Measurements from ENCODE around the gene BUB1B. TPM values are rescaled to one million over a fixed set of nuclear protein-coding genes. Genes with fewer than 3 reads are reported as not detected.

Gene BUB1B
- total RNA-seq, 1 donor from 2014 or later: not detected

- Histone ChIP-seq H3K27me3 (no peaks in the 10 kb centered on the region), H3K4me1 (peaks cover 0 to 2% of the 10 kb centered on the region in 2 donors), H3K36me3 (no peaks in the 10 kb centered on the region), H3K4me3 (no peak overlapping the region), H3K9me3 (no peaks in the 10 kb centered on the region), H3K27ac (no peak overlapping the region)
- no peak for DNase-seq (ENCODE audit: low spot score in 2 of 2)
- no peak for TF ChIP-seq CTCF (IDR thresholded peaks at IDR 0.05)
- intact Hi-C loops (cut with DNase I): no loop called here
Observed at GRCh38 chr15:40240619-40241221, 79.9 kb downstream of the BUB1B start.

GRCh38 chr15:40241269-40242212 is 80.7 kb downstream of the BUB1B start:
- Histone ChIP-seq H3K4me1 (peaks cover 0 to 2% of the 10 kb centered on the region in 2 donors), H3K9me3 (no peaks in the 10 kb centered on the region), H3K27me3 (no peaks in the 10 kb centered on the region), H3K36me3 (no peaks in the 10 kb centered on the region), H3K27ac (no peak overlapping the region), H3K4me3 (no peak overlapping the region)
- no peak for TF ChIP-seq CTCF (IDR thresholded peaks at IDR 0.05)
- intact Hi-C loops (cut with DNase I): no loop called here
- DNase-seq (ENCODE audit: low spot score in 2 of 2): no peak

- peaks cover 0 to 2% of the 10 kb centered on the region in 2 donors for H3K4me1 ChIP-seq
- no peak overlapping the region for H3K4me3 ChIP-seq
- no peaks in the 10 kb centered on the region for H3K36me3 ChIP-seq
- no peak overlapping the region for H3K27ac ChIP-seq
- intact Hi-C loops (cut with DNase I): no loop called here
- no peaks in the 10 kb centered on the region for H3K27me3 ChIP-seq
- H3K9me3 ChIP-seq: no peaks in the 10 kb centered on the region
- no peak for TF ChIP-seq CTCF (IDR thresholded peaks at IDR 0.05)
- no peak for DNase-seq (ENCODE audit: low spot score in 2 of 2)
Observed at GRCh38 chr15:40242213-40242599, 81.3 kb downstream of the BUB1B start.

- Histone ChIP-seq H3K9me3 (no peaks in the 10 kb centered on the region), H3K27me3 (no peaks in the 10 kb centered on the region), H3K4me3 (no peak overlapping the region), H3K36me3 (no peaks in the 10 kb centered on the region), H3K4me1 (peaks cover 0 to 2% of the 10 kb centered on the region in 2 donors), H3K27ac (no peak overlapping the region)
- intact Hi-C loops (cut with DNase I): no loop called here
- TF ChIP-seq CTCF (IDR thresholded peaks at IDR 0.05): no peak
- no peak for DNase-seq (ENCODE audit: low spot score in 2 of 2)
Observed at GRCh38 chr15:40242601-40243000, 81.7 kb downstream of the BUB1B start.

- Histone ChIP-seq H3K4me3 (no peak overlapping the region), H3K36me3 (no peaks in the 10 kb centered on the region), H3K9me3 (no peaks in the 10 kb centered on the region), H3K4me1 (peaks cover 0 to 2% of the 10 kb centered on the region in 2 donors), H3K27ac (no peak overlapping the region), H3K27me3 (no peaks in the 10 kb centered on the region)
- DNase-seq (ENCODE audit: low spot score in 2 of 2): no peak
- intact Hi-C loops (cut with DNase I): no loop called here
- TF ChIP-seq CTCF (IDR thresholded peaks at IDR 0.05): no peak
Observed at GRCh38 chr15:40243126-40243810, 82.4 kb downstream of the BUB1B start.

All from ascending aorta (tissue), 2 donors.